OCI-LY1 (cell line): Measurements from ENCODE around the gene ETFB.

Experiments
- EZH2 ChIP-seq: fragments of 200-600 bp; sonication (generic), shearing (Covaris generic); IDR thresholded peaks from 2 replicates; pipeline ENCODE4 v1.8.0; 2017; ENCODE audit warnings: borderline replicate concordance, mixed run types, mild to moderate bottlenecking, antibody characterized with exemption, low read length, moderate library complexity, mixed read lengths
- TF ChIP-seq, protein P1 (sequence below): fragments of 200-600 bp; sonication (generic), shearing (Covaris generic); IDR thresholded peaks from 2 replicates; pipeline ENCODE4 v1.5.1; 2017; ENCODE audit warnings: mild to moderate bottlenecking, antibody characterized with exemption, low read length, moderate library complexity, mixed read lengths

DNA sequence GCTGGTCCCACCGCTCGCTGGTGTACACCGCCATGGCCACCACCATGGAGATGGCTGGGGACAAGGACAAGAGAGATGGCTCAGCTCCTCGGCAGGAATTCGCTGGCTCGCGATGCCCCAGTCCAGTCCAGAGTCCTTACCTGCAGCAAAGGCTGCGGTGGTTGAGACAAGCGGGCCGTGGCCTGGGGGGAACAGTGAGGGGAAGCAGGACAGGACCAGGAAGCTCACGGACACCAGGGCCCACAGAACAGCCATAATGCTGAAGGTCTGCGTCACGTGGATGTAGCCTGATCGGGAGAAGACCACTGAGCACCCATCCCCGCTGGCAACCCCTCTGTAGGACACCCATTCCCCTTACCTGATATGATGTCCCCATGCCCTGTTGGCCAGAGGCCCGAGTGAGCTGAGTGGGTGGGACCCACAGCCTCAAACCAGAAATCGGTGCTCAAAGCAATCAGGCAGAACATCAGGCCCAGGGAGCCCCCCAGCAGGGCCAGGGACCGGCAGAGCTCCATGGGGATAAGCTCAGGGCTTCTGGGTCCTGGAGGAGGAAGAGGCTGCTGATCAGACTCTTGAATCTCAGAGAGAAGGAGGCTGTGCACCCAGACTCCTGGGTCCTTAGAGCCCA is 5.9 kb upstream of the ETFB start:
- TF ChIP-seq EZH2 = no peak
- TF ChIP-seq, protein P1, sequence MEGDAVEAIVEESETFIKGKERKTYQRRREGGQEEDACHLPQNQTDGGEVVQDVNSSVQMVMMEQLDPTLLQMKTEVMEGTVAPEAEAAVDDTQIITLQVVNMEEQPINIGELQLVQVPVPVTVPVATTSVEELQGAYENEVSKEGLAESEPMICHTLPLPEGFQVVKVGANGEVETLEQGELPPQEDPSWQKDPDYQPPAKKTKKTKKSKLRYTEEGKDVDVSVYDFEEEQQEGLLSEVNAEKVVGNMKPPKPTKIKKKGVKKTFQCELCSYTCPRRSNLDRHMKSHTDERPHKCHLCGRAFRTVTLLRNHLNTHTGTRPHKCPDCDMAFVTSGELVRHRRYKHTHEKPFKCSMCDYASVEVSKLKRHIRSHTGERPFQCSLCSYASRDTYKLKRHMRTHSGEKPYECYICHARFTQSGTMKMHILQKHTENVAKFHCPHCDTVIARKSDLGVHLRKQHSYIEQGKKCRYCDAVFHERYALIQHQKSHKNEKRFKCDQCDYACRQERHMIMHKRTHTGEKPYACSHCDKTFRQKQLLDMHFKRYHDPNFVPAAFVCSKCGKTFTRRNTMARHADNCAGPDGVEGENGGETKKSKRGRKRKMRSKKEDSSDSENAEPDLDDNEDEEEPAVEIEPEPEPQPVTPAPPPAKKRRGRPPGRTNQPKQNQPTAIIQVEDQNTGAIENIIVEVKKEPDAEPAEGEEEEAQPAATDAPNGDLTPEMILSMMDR = no peak
